UCSD-AML1 (cell line): ENCODE data around the gene BEST2.
"Not testable (repeated sequence)": the region's sequence is repeated elsewhere in the genome, so short reads cannot be mapped to it uniquely, and the experiment has no call there.

Experiments used
- DNase-seq: peaks from one replicate; lab custom pipeline; 2025; ENCODE audit not compliant: unreplicated experiment; lab: John Stamatoyannopoulos, UW

Gene BEST2

GRCh38 chr19:12751635-12752034, at the start of gene BEST2:
BEST2 (plus strand) TSS chr19:12751791; CDS start chr19:12752593, 802 bp downstream.
- no peak for DNase-seq

- no peak for DNase-seq
Measured at GRCh38 chr19:12703046-12703445, 48.5 kb upstream of the BEST2 start.

- no peak for DNase-seq
Measured at GRCh38 chr19:12705169-12705568, 46.4 kb upstream of the BEST2 start.

GRCh38 chr19:12705654-12706331, 45.8 kb upstream of the BEST2 start:
- no peak for DNase-seq

GRCh38 chr19:12706332-12706718, 45.3 kb upstream of the BEST2 start:
- no peak for DNase-seq

GRCh38 chr19:12708641-12709040, 43.0 kb upstream of the BEST2 start:
- DNase-seq = no peak

GRCh38 chr19:12711187-12711586, 40.4 kb upstream of the BEST2 start:
- no peak for DNase-seq

- not testable (repeated sequence) for DNase-seq
Measured at GRCh38 chr19:12712077-12712476, 39.5 kb upstream of the BEST2 start.

- DNase-seq = not testable (repeated sequence)
Measured at GRCh38 chr19:12713304-12713703, 38.3 kb upstream of the BEST2 start.

- DNase-seq = no peak
Measured at GRCh38 chr19:12715102-12715501, 36.5 kb upstream of the BEST2 start.

GRCh38 chr19:12715929-12716328, 35.7 kb upstream of the BEST2 start:
- no peak for DNase-seq

- DNase-seq = no peak
Measured at GRCh38 chr19:12720296-12720695, 31.3 kb upstream of the BEST2 start.

- DNase-seq = no peak
Measured at GRCh38 chr19:12720851-12721655, 30.5 kb upstream of the BEST2 start.

GRCh38 chr19:12721656-12722565, 29.7 kb upstream of the BEST2 start:
- peak; percentile 54 for DNase-seq

GRCh38 chr19:12722566-12723380, 28.8 kb upstream of the BEST2 start:
- DNase-seq = peak; percentile 92

GRCh38 chr19:12723381-12723640, 28.3 kb upstream of the BEST2 start:
- no peak for DNase-seq

- peak; percentile 68 for DNase-seq
Measured at GRCh38 chr19:12723641-12724426, 27.8 kb upstream of the BEST2 start, which contains the start of gene TNPO2. TNPO2 (minus strand) TSS chr19:12723932; CDS start chr19:12720977, 2,955 bp downstream.

- not testable (repeated sequence) for DNase-seq
Measured at GRCh38 chr19:12725612-12726011, 26.0 kb upstream of the BEST2 start.

GRCh38 chr19:12726988-12727316, 24.6 kb upstream of the BEST2 start:
- DNase-seq = no peak
